Chondrocyte (in vitro differentiated cells): ENCODE data around the gene SINHCAF. TPM values are rescaled to one million over a fixed set of nuclear protein-coding genes. Genes with fewer than 3 reads are reported as not detected.
"Not testable (repeated sequence)": the region's sequence is repeated elsewhere in the genome, so short reads cannot be mapped to it uniquely, and the experiment has no call there.

Experiments
- DNase-seq: peaks from one replicate; pipeline ENCODE4 v3.0.0; 2021; ENCODE audit warnings: mixed read lengths, low spot score
- H3K27ac Mint-ChIP-seq: one replicate; pipeline ENCODE4 v1.8.0; 2021; ENCODE audit warnings: mild to moderate bottlenecking, moderate library complexity, mixed read lengths; ENCODE audit not compliant: unreplicated experiment
- H3K27me3 Mint-ChIP-seq: 2 replicates; pipeline ENCODE4 v1.8.0; 2021; ENCODE audit warnings: low read depth, mixed read lengths
- H3K36me3 Mint-ChIP-seq: 2 replicates; pipeline ENCODE4 v1.8.0; 2021; ENCODE audit warnings: low read depth, mixed read lengths
- H3K4me1 Mint-ChIP-seq: 2 replicates; pipeline ENCODE4 v1.8.0; 2021; ENCODE audit warnings: low read depth, mild to moderate bottlenecking, mixed read lengths
- H3K4me3 Mint-ChIP-seq: one replicate; pipeline ENCODE4 v1.8.0; 2021; ENCODE audit warnings: mild to moderate bottlenecking, moderate library complexity, mixed read lengths; ENCODE audit not compliant: unreplicated experiment
- H3K9me3 Mint-ChIP-seq: 2 replicates; pipeline ENCODE4 v1.8.0; 2021; ENCODE audit warnings: low read depth, mixed read lengths
- total RNA-seq: library from RNA; stranded (reverse); gene quantifications from 3 replicates; pipeline ENCODE4 v1.2.1, GENCODE V29; 2021
- TF ChIP-seq, protein P1 (sequence below): fragments of 200-600 bp; sonication (generic); IDR thresholded peaks from 2 replicates; pipeline ENCODE4 v1.5.0; 2021; ENCODE audit warnings: antibody characterized with exemption, mild to moderate bottlenecking, moderate library complexity

Gene SINHCAF
- total RNA-seq, 1 donor from 2014 or later: 32.5 TPM

DNA sequence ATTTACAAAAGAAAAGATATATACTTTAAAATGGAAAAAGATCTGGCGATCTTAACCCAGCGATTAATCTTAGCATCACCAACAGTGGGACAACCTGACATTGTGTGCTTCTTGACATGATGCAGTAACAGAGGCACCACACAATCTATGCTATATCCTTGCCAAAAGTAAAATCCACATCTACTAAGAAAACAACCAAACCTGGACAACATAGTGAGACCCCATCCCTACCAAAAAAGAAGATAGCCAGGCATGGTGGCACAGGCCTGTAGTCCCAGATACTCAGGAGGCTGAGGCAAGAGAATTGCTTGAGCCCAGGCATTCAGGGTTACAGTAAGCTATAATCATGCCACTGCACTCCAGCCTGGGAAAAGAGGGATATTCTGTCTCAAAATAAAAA lies 50.5 kb downstream of the SINHCAF start:
- TF ChIP-seq, protein P1, sequence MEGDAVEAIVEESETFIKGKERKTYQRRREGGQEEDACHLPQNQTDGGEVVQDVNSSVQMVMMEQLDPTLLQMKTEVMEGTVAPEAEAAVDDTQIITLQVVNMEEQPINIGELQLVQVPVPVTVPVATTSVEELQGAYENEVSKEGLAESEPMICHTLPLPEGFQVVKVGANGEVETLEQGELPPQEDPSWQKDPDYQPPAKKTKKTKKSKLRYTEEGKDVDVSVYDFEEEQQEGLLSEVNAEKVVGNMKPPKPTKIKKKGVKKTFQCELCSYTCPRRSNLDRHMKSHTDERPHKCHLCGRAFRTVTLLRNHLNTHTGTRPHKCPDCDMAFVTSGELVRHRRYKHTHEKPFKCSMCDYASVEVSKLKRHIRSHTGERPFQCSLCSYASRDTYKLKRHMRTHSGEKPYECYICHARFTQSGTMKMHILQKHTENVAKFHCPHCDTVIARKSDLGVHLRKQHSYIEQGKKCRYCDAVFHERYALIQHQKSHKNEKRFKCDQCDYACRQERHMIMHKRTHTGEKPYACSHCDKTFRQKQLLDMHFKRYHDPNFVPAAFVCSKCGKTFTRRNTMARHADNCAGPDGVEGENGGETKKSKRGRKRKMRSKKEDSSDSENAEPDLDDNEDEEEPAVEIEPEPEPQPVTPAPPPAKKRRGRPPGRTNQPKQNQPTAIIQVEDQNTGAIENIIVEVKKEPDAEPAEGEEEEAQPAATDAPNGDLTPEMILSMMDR: no peak
- H3K9me3 Mint-ChIP-seq: no peaks in the 10 kb centered on the region
- H3K4me1 Mint-ChIP-seq: peaks cover 6% of the 10 kb centered on the region
- H3K4me3 Mint-ChIP-seq: no peak overlapping the region
- peaks cover 3% of the 10 kb centered on the region for H3K36me3 Mint-ChIP-seq
- H3K27me3 Mint-ChIP-seq: no peaks in the 10 kb centered on the region
- DNase-seq: no peak
- H3K27ac Mint-ChIP-seq: no peak overlapping the region

DNA sequence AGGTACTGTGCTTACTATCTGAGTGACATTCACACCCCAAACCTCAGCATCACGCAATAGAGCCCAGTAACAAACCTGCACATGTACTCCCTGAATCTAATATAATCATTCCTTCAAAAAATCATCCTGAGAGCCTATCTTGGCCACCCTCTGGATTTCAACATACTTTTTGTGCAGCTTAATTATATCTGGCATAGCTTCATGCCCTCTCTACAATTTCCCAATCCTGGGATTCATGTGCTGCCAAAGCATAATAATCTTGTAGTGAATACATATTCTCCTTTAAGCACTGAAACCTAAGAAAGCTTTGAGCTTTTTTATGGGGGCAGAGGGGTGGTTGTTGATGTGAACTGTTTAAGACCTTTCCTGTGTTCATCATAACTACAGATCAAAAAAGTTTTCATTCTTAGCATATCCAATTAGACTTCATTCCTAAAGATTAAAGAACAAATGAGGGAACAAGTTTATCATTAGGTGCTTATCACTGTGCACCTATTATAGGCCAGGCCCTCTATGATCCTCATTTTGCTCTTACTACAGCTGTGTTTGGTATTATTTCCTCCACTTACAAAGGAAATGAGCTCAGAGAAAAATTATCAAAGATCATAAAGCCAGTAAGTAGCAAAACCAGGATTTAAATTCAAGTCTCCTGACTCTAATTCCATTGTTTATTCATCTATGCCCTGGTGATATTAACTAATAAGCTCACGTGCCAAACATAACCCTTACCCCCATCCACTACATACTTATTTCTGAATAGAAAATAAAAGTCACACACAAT lies 51.2 kb downstream of the SINHCAF start:
- H3K27me3 Mint-ChIP-seq: no peaks in the 10 kb centered on the region
- H3K36me3 Mint-ChIP-seq: peaks cover 3% of the 10 kb centered on the region
- no peaks in the 10 kb centered on the region for H3K9me3 Mint-ChIP-seq
- H3K27ac Mint-ChIP-seq: no peak overlapping the region
- no peak for DNase-seq
- H3K4me3 Mint-ChIP-seq: no peak overlapping the region
- TF ChIP-seq, protein P1: no peak
- no peaks in the 10 kb centered on the region for H3K4me1 Mint-ChIP-seq

DNA sequence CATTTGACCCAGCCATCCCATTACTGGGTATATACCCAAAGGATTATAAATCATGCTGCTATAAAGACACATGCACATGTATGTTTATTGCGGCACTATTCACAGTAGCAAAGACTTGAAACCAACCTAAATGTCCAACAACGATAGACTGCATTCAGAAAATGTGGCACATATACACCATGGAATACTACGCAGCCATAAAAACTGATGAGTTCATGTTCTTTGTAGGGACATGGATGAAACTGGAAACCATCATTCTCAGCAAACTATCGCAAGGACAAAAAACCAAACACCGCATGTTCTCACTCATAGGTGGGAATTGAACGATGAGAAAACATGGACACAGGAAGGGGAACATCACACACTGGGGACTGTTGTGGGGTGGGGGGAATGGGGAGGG lies 52.2 kb downstream of the SINHCAF start:
- H3K4me3 Mint-ChIP-seq, H3K27me3 Mint-ChIP-seq, H3K27ac Mint-ChIP-seq, DNase-seq, H3K36me3 Mint-ChIP-seq, H3K9me3 Mint-ChIP-seq, H3K4me1 Mint-ChIP-seq: not testable (repeated sequence)

DNA sequence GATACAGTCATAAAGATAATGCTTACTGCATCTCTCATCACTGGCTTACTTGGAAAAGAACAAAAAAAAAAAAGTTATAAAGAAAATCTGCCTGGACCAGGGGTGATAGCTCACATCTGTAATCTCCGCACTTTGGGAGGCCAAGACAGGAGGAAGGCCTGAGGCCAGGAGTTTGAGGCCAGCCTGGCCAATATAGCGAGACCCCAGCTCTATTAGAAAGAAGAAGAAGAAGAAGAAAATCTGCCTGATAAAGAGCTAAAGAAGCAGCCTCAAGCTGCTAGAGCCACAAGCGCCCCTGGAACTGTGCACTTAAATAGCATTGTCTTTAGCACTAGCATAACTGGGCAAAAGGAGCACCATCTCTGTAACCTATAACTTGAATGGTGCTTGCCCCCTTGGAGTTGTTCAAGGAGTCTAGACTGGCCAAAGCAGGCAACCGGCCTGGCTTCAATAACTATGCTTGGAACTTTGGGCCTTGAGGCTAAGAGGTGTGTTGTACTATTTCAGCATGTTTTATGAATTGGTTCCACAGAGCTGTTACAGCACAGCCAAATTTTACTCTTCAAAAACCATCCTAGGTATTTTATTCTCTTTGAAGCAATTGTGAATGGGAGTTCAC lies 53.2 kb downstream of the SINHCAF start:
- H3K4me3 Mint-ChIP-seq: no peak overlapping the region
- no peaks in the 10 kb centered on the region for H3K4me1 Mint-ChIP-seq
- H3K27me3 Mint-ChIP-seq: no peaks in the 10 kb centered on the region
- TF ChIP-seq, protein P1: no peak
- DNase-seq: no peak
- peaks cover 3% of the 10 kb centered on the region for H3K36me3 Mint-ChIP-seq
- H3K27ac Mint-ChIP-seq: no peak overlapping the region
- H3K9me3 Mint-ChIP-seq: no peaks in the 10 kb centered on the region

DNA sequence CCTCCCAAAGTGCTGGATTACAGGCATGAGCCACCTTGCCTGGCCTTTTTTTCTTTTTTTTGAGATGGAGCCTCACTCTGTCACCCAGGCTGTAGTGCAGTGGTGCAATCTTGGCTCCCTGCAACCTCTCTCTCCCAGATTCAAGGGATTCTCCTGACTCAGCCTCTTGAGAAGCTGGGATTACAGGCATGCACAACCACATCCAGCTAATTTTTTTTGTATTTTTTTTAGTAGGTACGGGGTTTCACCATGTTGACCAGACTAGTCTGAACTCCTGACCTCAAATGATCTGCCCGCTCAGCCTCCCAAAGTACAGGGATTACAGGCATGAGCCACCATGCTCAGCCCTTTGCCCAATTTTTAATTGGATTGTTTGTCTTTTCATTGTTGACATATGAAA lies 58.0 kb downstream of the SINHCAF start:
- no peaks in the 10 kb centered on the region for H3K36me3 Mint-ChIP-seq
- H3K4me3 Mint-ChIP-seq: no peak overlapping the region
- DNase-seq: no peak

More for the DNA sequence above, 58.0 kb downstream of the SINHCAF start:
- H3K9me3 Mint-ChIP-seq: no peaks in the 10 kb centered on the region
- no peaks in the 10 kb centered on the region for H3K4me1 Mint-ChIP-seq
- TF ChIP-seq, protein P1: no peak
- no peaks in the 10 kb centered on the region for H3K27me3 Mint-ChIP-seq
- H3K27ac Mint-ChIP-seq: no peak overlapping the region
